Astrocyte of the spinal cord (primary cell): ENCODE measurements around the gene INPP5A.

Experiments
- DNase-seq: peaks from one replicate; pipeline ENCODE4 v3.0.0; 2011; ENCODE audit warnings: low read depth, low spot score
- H3K4me3 ChIP-seq: 2 replicates; pipeline ENCODE4 v1.5.1; 2011; ENCODE audit warnings: low read depth, mild to moderate bottlenecking, low read length, moderate library complexity
- CTCF ChIP-seq: IDR thresholded peaks from 2 replicates; pipeline ENCODE4 v1.5.1; 2012; ENCODE audit warnings: low read depth, mild to moderate bottlenecking, low read length, inconsistent platforms
- in situ Hi-C: cut with HindIII; loops from 2 replicates; pipeline ENCODE4 v1.10.0; 2017; ENCODE audit warnings: low sequenced_read_pairs

Gene INPP5A

GRCh38 chr10:132579027-132579859 lies 41.7 kb downstream of the INPP5A start:
- TF ChIP-seq CTCF, result no peak
- no peak for DNase-seq
- in situ Hi-C loops, result no loop called here
- H3K4me3 ChIP-seq, result no peak overlapping the region

GRCh38 chr10:132580143-132580542 lies 42.6 kb downstream of the INPP5A start:
- H3K4me3 ChIP-seq, result no peak overlapping the region
- no peak for DNase-seq
- in situ Hi-C loops, result no loop called here
- TF ChIP-seq CTCF, result no peak

- no peak for DNase-seq
- in situ Hi-C loops, result no loop called here
- TF ChIP-seq CTCF, result no peak
- no peak overlapping the region for H3K4me3 ChIP-seq
Observed at GRCh38 chr10:132580617-132581016, 43.0 kb downstream of the INPP5A start.

GRCh38 chr10:132582137-132582536 lies 44.5 kb downstream of the INPP5A start:
- no peak overlapping the region for H3K4me3 ChIP-seq
- in situ Hi-C loops, result no loop called here
- no peak for TF ChIP-seq CTCF
- DNase-seq, result no peak

- no peak for TF ChIP-seq CTCF
- in situ Hi-C loops, result no loop called here
- H3K4me3 ChIP-seq, result no peak overlapping the region
- no peak for DNase-seq
Observed at GRCh38 chr10:132582771-132583170, 45.2 kb downstream of the INPP5A start.

- no peak for TF ChIP-seq CTCF
- H3K4me3 ChIP-seq, result no peak overlapping the region
- no peak for DNase-seq
- in situ Hi-C loops, result no loop called here
Observed at GRCh38 chr10:132583456-132583855, 45.9 kb downstream of the INPP5A start.
